ENCODE measurements around the gene SIGMAR1. TPM values are rescaled to one million over a fixed set of nuclear protein-coding genes. Genes with fewer than 3 reads are reported as not detected.

The SIGMAR1 gene
- total RNA-seq, 4 donors from 2014 or later = 63.5 to 138 (median 111) TPM

- Histone ChIP-seq H3K4me1 (no peaks in the 10 kb centered on the region), H3K9me3 (no peaks in the 10 kb centered on the region), H3K27me3 (no peaks in the 10 kb centered on the region), H3K27ac (no peak overlapping the region), H3K4me3 (no peak overlapping the region), H3K36me3 (no peaks in the 10 kb centered on the region)
- no peak for DNase-seq
- TF ChIP-seq CTCF (IDR thresholded peaks at IDR 0.05) (no peak), POLR2A (IDR thresholded peaks at IDR 0.05) (no peak)
Observed at GRCh38 chr9:34684145-34684544, 46.6 kb upstream of the SIGMAR1 start.

- Histone ChIP-seq H3K36me3 (no peaks in the 10 kb centered on the region), H3K4me1 (no peaks in the 10 kb centered on the region), H3K27ac (no peak overlapping the region), H3K4me3 (no peak overlapping the region), H3K27me3 (no peaks in the 10 kb centered on the region), H3K9me3 (no peaks in the 10 kb centered on the region)
- DNase-seq = no peak
- TF ChIP-seq CTCF (IDR thresholded peaks at IDR 0.05) (no peak), POLR2A (IDR thresholded peaks at IDR 0.05) (no peak)
Observed at GRCh38 chr9:34675869-34676268, 38.3 kb upstream of the SIGMAR1 start.

- H3K36me3 ChIP-seq = no peaks in the 10 kb centered on the region
- no peaks in the 10 kb centered on the region for H3K4me1 ChIP-seq
- TF ChIP-seq POLR2A (IDR thresholded peaks at IDR 0.05) (no peak), CTCF (IDR thresholded peaks at IDR 0.05) (peak; percentile 14 to 74 (median 62))
- peak; percentile 73 to 88 (median 74) for DNase-seq
- no peak overlapping the region for H3K4me3 ChIP-seq
- H3K27ac ChIP-seq = peak overlapping the region in 1 of 4 donors; percentile 16
- H3K27me3 ChIP-seq = no peaks in the 10 kb centered on the region
- H3K9me3 ChIP-seq = no peaks in the 10 kb centered on the region
Observed at GRCh38 chr9:34675048-34675714, 37.6 kb upstream of the SIGMAR1 start.

- no peak for DNase-seq
- H3K9me3 ChIP-seq = no peaks in the 10 kb centered on the region
- no peaks in the 10 kb centered on the region for H3K27me3 ChIP-seq
- H3K36me3 ChIP-seq = no peaks in the 10 kb centered on the region
- no peaks in the 10 kb centered on the region for H3K4me1 ChIP-seq
- no peak for TF ChIP-seq POLR2A (IDR thresholded peaks at IDR 0.05)
- peak overlapping the region in 1 of 4 donors; percentile 16 for H3K27ac ChIP-seq
- no peak overlapping the region for H3K4me3 ChIP-seq
Observed at GRCh38 chr9:34674440-34674839, 36.9 kb upstream of the SIGMAR1 start.

- TF ChIP-seq POLR2A (IDR thresholded peaks at IDR 0.05) (no peak), CTCF (IDR thresholded peaks at IDR 0.05) (no peak)
Observed at GRCh38 chr9:34671307-34671706, 33.7 kb upstream of the SIGMAR1 start.

GRCh38 chr9:34669809-34670562 lies 32.4 kb upstream of the SIGMAR1 start:
- Histone ChIP-seq H3K9me3 (no peaks in the 10 kb centered on the region), H3K4me3 (no peak overlapping the region), H3K27me3 (no peaks in the 10 kb centered on the region), H3K36me3 (no peaks in the 10 kb centered on the region), H3K4me1 (peaks cover 0 to under 1% (median under 1%) of the 10 kb centered on the region in 4 donors), H3K27ac (no peak overlapping the region)
- TF ChIP-seq POLR2A (IDR thresholded peaks at IDR 0.05) = no peak
- no peak for TF ChIP-seq CTCF (IDR thresholded peaks at IDR 0.05)
- DNase-seq = no peak

More at GRCh38 chr9:34671307-34671706, 33.7 kb upstream of the SIGMAR1 start:
- Histone ChIP-seq H3K4me3 (no peak overlapping the region), H3K27me3 (no peaks in the 10 kb centered on the region), H3K27ac (no peak overlapping the region), H3K36me3 (no peaks in the 10 kb centered on the region), H3K9me3 (no peaks in the 10 kb centered on the region), H3K4me1 (no peaks in the 10 kb centered on the region)
- DNase-seq = no peak
